GM21526 (cell line): ENCODE results near the gene IL34.

Experiments
- ATAC-seq: cut with Tn5 transposase; IDR thresholded peaks from one replicate; pipeline ENCODE4 v1.9.1; 2021; ENCODE audit warnings: moderate library complexity; ENCODE audit not compliant: unreplicated experiment, low FRiP score

The IL34 gene

GRCh38 chr16:70700101-70701020 is 54.0 kb downstream of the IL34 start:
- ATAC-seq: no peak

DNA sequence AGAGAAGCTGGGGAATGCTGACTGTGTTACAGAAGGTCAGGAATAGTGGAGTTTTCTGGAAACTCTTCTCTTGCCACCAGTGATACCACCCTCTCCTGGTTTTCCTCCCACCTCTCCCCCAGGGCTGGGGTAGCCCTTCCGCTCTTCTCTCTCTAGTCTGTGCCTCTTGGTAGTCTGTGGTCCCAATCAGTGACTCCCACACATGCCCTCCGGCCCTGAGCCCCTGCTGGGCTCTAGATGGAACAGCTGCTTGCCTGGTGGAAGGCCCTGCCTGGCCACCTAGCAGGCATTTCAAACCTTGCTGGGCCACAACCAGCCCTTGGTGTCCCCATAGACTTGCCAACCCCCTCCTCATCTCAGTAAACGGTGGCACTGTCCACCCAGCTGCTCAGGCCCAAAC is 54.7 kb downstream of the IL34 start:
- ATAC-seq: no peak

DNA sequence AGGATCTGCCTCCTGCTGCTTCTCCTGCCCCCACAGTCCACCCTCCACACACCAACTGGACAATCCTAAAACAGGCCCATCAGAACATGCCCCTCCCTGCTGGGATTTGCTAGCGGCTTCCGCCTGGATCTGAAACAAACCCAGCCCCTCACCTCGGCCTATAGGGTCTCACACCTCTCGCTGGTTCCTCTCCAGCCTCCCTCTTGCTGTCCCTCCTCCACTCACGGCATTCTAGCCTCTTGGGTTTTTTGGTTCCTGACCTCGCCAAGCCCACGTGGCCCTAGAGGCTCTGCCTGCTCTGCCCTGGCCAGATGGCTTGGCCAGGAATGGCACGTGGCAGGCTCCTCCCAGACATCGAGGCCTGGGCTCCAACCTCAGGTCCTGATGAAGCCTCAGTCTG is 55.2 kb downstream of the IL34 start:
- no peak for ATAC-seq

DNA sequence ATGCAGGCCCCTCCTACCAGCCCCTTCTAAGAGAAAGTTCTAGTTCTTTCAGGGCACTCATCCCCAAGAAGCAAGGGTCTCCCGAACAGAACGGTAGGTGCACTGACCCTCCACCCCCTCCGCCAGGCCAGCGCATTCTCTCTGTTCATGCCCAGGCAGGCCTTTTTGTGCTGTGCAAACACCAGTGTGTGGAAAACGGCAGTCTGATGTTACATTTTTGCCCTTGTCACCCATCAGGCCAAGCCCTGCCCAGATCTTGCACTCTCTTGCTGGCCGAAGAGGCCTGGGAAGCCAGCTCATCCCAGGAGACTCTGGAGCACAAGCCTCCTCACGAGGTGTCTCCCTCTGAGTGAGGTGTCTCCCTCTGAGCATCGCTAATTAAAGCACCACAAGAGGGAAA is 55.6 kb downstream of the IL34 start:
- no peak for ATAC-seq

GRCh38 chr16:70702624-70703023 is 56.3 kb downstream of the IL34 start:
- no peak for ATAC-seq

- no peak for ATAC-seq
Measured at GRCh38 chr16:70703041-70703834, 56.9 kb downstream of the IL34 start.

GRCh38 chr16:70703835-70704381 is 57.5 kb downstream of the IL34 start:
- no peak for ATAC-seq

DNA sequence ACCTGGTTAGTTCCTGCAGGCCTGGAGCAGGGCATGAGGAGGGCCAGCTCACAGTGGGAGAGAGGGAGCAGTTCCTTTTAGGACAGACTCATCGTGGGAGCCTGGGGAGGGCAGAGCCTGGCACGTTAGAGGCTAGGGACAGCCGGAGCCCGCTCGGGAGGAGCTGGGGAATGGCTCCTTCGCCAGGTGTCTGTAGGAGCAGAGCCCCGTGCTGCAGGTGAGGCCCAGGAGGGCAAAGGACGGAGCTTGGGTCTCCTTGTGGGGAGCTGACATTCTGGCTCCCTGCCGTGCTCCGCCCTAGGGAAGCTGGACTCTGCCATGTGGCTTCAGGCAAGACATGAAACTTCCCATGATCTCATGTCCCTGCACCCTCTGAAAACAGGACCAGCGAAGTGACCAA is 58.2 kb downstream of the IL34 start:
- no peak for ATAC-seq

DNA sequence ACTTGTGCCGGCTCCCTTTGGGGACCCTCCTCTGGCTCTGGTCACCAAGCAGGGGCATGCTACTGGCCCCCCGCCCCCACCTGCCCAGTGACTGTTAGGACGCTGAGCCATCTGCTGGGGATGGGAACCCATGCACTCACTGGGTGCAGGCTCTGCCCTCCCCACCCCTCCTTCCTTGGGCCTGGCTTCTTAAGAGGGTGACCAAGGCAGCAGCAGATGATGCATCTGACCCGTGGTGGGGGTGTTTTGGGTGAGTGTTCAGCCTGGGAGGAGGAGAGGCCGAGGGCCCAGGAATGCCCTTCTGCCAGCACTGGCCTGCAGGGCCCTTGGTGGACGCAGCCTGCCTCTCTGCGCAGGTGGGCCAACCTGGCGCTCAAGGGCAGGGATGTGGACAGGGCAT is 58.7 kb downstream of the IL34 start:
- no peak for ATAC-seq

- no peak for ATAC-seq
Measured at GRCh38 chr16:70706948-70707465, 60.6 kb downstream of the IL34 start.

DNA sequence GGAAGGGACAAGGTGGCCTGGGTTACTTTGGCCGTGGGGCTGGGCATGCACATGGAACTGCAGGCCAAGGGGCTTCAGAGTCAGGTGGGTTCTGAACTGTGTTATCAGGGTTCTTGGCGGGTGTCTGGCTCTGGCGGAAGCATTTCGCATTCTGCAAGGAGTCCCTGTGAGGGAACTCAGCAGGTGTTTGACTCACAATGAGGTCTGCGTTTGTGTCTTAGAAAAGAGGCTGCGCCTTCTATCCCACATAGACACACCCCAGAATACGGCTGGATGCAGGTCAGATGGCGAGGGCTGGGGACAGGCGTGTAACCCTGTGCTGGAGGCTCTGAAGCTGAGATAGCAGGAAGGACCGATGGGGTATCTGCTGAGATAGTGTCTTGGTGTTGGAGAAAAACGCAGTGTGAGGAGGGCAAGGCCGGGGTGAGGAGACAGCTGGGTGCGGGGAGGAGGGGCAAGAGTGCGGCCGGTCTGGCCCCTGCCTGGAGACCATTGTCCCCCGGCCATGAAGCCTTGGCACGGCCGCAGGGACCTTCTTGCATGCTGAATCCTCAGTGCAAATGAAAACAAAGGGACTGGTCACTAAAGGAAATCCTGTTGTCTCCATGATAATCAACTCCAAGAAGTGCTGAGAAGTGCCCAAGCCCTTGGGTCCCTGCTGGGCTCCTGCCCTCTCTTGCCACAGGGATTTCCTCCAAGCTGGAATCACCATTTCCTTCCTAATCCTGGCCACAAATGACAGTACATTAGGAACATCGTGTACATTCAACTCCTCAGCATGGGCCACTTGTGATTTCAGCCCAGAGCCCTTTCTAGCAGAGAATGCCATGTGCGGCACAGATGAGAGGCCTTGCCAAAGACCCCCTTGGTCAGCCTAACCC is 62.2 kb downstream of the IL34 start:
- no peak for ATAC-seq

- no peak for ATAC-seq
Measured at GRCh38 chr16:70709457-70709856, 63.1 kb downstream of the IL34 start.

DNA sequence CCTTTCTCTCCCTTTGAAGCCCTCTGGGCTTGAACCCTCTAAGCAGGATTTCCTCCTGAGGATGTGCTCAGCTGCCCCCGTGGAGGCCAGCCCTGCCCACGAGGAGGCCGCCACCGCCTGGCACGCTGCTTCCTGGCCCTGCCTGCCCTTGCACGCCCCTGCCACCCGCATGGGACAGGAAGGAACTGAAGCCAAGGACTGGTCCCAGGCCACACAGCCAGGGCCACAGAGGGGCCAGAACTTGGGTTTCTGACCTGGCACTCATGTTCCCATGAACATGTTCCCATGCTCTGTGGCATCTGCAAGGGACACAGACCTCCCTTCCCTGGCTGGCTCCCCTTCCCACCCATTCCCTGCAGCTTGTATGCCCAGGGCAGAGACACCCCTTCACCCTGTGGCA is 63.6 kb downstream of the IL34 start:
- ATAC-seq: no peak
